NCI-H345 treated with DMSO at 0.1 percent for 48 hours (cell line): ENCODE measurements around the gene SLC6A19.
"Not testable (repeated sequence)": the region's sequence is repeated elsewhere in the genome, so short reads cannot be mapped to it uniquely, and the experiment has no call there.

Experiments
- DNase-seq: peaks from one replicate; lab custom pipeline; 2025; ENCODE audit not compliant: unreplicated experiment; lab: John Stamatoyannopoulos, UW

The SLC6A19 gene

GRCh38 chr5:1201327-1202025 is at the start of gene SLC6A19:
Gene SLC6A19, plus strand, starts transcription at chr5:1201595. Its CDS starts 56 bp downstream, at chr5:1201651.
- no peak for DNase-seq

- DNase-seq = no peak
These were observed 49.2 kb upstream of the SLC6A19 start for GRCh38 chr5:1152156-1152555.

DNA sequence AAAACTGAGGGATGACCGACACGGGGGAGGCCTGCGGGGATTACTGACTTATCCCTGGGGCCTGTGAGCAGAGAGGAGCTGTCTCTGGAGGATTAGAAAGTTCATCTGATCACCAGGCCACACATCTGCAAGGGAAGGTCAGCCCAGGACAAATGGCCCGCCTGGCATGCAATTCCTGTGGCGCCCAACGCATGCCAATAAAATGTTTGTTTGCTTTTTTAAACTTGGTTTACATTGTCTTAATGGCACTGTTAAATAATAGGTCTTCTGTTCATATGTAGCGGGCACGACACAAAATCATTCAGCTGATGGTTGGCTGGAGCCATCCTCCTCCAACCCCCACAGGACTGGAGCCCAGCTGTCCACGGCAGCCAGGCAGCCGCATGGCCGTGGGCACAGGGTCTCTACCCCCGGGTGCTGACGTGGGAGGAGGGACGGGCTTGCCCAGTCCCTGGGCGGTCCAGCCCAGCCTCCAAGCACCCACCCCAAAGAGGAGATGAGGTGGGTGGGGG is 48.6 kb upstream of the SLC6A19 start:
- no peak for DNase-seq

DNA sequence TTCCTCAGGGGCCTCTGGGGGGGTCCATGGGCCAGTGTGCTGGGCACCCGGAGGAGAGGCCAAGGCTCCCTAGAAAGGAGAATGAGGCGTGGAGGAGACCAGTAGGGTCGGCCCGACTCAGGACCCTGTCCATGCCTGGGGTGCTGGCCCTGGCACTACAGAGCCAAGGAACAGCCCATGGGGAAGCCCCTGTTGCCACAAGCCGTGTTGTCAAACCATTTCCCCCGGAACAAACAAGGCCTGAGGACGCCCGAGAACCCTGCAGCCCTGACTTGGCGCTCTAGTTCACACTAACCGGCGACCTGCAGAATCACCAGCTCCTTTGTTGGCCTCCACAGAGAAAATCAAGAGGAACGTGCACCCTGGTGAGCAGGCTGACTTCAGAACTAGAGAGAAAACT is 48.0 kb upstream of the SLC6A19 start:
- no peak for DNase-seq

- no peak for DNase-seq
These were observed 46.0 kb upstream of the SLC6A19 start for GRCh38 chr5:1155191-1156032.

GRCh38 chr5:1156033-1156753 is 45.2 kb upstream of the SLC6A19 start:
- no peak for DNase-seq

DNA sequence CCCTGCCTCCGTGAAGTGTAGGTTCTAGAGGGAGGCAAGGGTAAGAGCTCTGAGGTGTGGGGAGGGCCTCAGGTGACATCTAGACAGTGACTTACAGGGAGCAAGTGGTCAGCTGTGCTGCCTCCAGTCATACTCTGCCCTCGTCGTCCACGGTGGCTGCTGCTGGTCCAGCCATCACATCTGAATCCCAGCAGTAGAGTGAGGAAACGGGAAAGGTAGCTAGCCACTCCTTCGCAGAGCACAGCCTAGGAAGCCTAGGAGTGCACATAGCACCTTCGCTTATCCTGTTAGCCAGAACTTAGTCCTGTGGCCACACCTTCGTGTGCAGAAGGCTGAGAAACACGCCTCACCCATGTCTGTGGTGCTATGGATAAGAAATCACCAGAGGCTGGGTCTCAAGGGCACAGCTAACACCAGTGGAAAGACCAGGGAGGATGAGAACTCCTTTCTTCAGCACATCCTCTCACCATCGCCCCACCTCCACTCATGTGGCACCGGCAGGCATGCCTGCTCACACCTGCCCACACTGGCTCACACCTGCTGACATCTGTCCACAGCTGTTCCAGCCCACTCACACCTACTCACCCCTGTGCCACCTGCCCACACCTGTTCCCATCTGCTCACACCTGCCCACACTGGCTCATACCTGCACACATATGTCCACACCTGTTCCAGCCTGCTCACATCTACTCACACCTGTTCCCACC is 44.5 kb upstream of the SLC6A19 start:
- no peak for DNase-seq

DNA sequence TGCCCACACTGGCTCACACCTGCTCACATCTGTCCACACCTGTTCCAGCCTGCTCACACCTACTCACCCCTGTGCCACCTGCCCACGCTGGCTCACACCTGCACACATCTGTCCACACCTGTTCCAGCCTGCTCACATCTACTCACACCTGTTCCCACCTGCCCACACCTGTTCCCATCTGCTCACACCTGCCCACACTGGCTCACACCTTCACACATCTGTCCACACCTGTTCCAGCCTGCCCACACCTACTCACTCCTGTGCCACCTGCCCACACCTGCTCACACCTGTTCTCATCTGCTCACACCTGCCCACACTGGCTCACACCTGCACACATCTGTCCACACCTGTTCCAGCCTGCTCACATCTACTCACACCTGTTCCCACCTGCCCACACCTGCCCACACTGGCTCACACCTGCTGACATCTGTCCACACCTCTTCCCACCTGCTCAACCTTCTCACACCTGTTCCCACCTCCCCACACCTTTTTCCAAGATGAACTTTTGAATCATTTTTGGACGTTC is 43.9 kb upstream of the SLC6A19 start:
- DNase-seq = not testable (repeated sequence)

DNA sequence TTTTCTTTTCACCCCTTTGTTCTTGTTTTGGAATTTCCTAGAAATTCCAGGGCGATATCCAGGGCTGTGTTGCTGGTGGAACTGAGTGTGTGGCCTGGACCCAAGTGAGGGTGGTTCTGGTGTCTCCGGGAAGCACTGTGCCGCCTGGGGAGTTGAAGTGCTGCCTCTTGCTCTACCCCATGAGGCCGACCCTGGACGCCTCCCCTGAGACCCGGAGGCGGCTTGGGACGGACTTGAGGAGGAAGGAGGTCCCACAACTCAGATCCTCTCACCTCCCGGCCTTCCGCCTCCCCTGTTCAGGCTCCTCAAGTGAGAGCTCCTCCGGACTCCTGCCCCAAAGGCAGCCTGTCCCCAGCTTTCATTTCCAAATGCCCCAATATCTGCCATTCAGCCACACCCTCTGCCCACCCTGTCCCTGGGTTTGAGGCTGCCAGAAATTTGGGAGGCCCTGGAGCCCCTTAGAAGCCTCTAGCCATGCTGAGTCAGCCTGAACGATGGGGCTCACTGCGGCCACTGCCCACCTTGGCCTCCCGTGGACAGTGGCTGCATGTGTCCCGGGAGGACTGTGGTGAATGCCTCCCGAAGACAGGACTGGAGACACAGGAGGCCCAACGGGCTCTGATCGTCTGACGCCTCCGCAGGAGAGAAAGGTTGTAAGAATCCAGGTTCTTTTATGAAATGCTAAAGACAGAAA is 42.6 kb upstream of the SLC6A19 start:
- DNase-seq = no peak

DNA sequence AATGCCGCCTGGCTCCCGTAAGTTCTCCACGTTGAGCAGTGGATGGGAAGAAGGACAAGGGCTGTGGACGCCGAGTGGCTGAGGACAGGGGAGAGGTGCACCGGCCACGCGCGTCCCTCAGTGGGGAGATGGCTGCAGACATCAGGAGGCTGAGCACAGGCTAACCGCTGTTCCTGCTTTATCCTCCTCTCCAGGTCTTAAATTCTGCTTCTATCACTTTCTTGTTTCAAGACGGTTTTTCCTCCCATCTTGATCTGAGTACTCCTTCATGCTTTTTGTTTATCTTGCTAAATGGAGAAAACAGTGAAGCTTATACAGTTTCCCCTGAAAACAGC is 42.1 kb upstream of the SLC6A19 start:
- DNase-seq = no peak

DNA sequence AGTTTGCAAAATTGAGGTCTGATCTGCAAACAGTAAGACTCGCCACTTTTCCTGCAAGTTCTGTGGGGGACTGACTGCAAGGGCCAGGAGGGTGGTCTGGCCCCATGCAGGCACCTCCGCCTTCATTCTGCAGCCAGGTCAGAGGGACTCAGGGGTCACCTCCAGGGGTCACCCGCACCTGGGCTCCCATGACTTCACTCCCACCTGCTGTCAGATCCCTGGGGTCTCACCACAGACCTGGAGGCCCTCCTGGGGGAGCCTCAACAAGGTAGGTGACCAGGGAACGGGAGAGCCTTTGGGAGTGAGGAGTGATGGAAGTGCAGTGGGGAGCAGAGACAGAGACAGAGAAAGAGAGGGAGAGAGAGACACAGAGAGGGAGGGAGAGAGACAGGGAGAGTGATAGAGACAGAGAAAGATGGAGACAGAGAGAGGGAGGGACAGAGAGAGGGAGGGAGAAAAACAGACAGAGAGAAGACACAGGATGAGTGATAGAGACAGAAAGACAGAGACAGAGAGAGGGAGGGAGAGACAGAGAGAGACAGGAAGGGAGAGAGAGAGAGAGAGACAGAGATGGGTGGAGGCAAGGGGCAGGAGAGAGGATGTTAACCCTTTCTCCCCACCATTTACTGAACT is 41.5 kb upstream of the SLC6A19 start:
- no peak for DNase-seq

DNA sequence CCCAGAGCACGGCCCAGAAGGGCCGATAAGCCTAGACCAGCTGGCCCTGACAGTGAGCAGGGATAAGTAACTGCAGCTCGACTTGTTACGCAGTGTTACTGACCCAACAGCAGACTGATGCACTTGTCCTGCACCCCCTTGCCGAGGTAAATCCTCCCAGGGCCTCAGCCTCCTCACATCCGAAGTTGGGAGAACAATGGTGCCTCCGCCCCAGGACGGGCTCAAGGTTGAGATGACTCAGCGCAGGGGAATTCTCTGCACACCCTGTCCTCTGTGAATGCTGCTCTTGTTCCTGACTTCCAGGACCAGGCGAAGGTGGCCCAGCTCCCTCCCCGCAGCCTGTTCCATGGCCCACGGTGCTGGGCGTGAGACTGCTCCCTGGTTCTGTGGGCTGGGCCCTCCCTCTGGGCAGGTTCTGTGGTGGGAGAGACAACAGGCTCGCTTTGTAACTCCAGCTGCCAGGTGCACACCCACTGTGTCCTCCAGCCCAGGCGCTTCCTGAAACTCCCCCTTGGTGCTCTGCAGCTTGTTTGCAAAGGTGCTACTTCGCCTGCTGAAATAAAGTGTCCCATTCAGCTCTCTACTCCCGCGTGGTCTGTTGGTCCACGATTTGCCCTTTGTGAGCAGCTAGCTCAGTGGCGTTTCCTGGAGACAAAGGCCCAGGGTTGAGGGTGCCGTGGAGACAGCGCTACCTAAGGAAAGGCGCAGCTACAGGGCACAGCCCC is 40.1 kb upstream of the SLC6A19 start:
- no peak for DNase-seq

DNA sequence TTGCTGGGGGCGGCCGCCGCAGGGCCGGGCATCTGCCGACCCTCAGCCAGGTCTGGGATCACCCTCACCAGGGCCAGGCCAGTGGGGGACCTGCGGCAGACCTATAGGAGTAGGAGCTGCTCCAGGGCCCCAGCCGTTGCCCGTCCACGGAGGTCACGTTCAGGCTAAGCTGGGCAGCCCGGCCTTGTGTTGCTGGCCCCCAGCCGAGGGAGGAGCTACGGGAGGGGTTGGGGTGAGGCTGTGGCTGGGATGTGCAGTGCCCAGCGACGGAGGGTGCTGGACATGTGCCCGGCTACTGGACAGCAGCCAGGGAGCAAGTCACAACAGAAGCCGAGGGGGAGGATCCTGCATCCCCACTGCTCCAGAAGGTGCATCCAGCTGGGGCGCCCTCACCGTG is 39.6 kb upstream of the SLC6A19 start:
- DNase-seq = no peak

GRCh38 chr5:1162276-1162675 is 39.1 kb upstream of the SLC6A19 start:
- DNase-seq = no peak

- DNase-seq = no peak
These were observed 38.6 kb upstream of the SLC6A19 start for GRCh38 chr5:1162751-1163150.

DNA sequence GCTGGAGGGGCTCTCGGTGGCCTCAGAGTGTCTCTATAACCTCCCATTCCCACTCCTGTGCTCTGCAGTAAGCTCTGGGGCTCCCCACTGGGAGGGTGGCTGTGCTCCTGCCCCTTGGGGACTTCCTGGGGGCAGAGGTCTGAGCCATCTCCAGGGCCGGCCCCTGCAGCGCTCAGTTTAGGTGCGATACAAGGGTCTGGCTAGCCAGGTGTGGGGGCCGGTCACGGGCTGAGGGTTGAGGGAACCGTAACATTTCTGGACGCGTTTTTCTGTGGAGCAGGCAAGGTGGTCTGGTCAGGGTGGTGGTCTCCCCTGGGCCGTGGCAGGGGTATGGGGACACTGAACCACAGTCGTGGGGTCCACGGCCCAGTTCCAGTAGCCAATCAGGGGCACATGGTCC is 38.0 kb upstream of the SLC6A19 start:
- DNase-seq = no peak

DNA sequence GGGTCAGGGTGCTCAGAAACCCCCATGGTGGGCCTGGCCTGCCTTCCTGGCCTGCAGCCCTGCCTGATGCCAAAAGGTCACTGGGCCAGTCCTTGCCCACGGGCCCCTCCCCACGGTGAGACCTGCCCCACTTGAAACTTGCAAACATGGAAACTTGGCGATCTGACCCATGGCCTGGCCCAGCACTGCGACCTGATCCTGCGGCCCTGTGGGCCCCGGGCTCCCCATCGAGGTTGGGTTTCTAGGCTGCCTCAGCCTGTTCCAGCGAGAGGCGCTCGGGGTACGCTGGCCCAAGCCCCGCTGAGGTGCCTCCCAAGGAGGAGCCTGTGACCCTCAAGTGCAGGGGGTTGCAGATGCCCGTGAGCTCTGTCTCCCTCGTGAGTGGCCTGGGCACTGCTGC is 37.5 kb upstream of the SLC6A19 start:
- DNase-seq = no peak

DNA sequence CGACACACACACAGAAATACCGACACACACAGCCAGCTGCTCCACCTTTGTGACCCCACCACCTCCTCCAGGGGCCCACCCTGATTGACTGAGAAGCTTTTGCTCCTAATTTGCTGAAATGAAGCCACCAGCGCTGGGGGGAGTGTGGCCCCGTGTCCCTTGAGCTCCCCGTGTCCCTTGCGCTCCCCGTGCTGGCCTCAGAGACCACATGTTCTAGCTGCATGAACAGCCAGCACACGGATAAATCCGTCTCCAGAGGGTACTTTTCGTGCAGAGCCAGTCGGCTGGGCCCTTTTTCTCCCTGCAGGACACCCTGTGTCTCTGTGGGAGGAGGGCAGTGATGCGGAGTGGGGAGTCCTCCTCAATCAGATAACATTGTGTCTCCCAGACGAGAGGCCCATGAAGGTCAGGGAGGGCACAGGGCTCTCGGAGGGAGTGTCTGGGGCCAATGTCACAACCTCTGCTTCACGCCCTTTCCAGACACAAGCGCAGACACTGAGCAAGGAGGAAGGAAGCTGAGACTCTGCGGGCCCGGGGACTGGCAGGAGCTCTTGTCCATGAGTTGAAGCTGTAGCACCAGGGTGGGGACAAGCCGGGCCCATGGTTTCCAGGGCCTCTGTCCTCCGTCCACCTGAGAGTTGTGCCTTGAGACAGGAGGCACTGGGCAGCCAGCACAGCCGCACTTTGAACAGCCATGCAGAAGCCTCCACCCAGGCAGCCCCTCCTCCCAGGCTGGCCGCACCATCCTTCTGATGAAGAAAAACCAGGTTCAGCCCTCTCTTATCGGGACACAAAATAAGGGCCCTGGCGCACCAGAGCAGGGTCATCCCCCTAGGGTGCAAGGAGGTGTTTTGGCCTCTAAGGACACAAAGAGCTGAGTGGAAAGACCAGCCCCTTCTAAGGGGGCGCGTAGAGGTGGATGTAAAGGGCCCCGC is 36.4 kb upstream of the SLC6A19 start:
- DNase-seq = no peak
